Endothelial cell of hepatic sinusoid (primary cell): ENCODE data around the gene IRF7.

Source experiments
- in situ Hi-C: cut with HindIII; loops from 2 replicates; pipeline ENCODE4 v1.10.0; 2017; ENCODE audit warnings: low sequenced_read_pairs

Gene IRF7

GRCh38 chr11:643366-643765, 27.6 kb upstream of the IRF7 start:
- in situ Hi-C loops: no loop called here

DNA sequence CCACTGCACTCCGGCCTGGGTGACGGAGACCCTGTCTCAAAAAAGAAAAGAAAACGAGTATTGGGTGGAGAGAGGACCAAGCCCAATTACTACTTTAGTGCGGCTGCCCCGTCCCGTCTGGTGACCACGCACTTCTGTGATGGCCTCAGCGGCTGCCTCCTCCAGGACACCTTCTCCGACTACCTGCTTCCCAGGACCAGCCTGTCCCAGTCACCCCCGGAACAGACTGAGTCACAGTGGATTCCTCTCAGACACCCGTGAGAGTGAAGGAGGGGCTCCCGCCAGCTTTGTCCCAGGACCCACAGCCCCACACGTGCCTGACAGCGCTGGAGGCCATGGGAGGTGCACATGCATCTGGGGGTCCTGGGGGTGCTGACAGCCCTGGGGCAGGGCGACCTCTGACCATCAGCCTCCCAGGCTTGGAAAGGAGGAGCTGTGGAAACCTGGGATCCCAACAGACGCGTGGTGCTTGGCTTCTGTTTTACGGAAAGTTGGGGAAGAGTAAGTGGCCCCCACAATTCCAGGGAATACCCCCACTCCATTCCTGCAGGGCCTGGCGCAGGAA, 26.1 kb upstream of the IRF7 start:
- in situ Hi-C loops: no loop called here

DNA sequence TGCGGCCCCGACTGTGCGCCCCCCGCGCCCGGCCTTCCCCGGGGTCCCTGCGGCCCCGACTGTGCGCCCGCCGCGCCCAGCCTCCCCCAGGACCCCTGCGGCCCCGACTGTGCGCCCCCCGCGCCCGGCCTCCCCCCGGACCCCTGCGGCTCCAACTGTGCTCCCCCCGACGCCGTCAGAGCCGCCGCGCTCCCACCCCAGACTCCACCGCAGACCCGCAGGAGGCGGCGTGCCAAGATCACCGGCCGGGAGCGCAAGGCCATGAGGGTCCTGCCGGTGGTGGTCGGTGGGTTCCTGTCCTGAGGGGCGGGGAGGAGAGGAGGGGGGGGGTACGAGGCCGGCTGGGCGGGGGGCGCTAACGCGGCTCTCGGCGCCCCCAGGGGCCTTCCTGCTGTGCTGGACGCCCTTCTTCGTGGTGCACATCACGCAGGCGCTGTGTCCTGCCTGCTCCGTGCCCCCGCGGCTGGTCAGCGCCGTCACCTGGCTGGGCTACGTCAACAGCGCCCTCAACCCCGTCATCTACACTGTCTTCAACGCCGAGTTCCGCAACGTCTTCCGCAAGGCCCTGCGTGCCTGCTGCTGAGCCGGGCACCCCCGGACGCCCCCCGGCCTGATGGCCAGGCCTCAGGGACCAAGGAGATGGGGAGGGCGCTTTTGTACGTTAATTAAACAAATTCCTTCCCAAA, 24.4 kb upstream of the IRF7 start:
- in situ Hi-C loops: no loop called here

- in situ Hi-C loops: no loop called here
Observed at GRCh38 chr11:639332-639955, 23.7 kb upstream of the IRF7 start.

DNA sequence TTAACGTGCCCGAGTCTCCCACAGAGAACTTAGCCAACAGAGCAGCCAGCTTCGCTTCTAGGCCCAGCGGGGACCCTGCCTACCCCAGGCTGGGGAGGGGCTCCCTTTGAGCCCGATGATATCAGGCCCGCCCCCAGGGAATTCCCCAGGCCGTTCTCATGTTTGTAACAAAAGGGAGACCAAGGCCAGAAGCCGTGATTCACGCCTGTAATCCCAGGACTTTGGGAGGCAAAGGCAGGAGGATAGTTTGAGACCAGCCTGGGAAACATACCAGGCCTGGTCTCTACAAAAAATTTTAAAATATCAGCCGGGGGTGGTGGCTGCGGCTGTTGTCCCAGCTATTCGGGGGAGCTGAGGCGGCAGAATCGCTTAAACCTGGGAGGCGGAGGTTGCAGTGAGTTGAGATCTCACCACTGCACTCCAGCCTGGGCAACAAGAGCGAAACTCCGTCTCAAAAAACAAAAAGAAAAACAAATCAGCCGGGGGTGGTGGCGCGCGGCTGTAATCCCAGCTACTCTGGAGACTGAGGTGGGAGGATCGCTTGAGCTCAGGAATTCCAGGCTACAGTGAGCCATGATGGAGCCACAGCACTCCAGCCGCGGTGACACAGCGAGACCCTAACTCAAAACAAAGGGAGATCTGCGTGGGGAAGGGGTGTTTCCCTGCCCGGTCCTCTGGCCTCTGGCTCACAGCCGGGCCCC, 23.0 kb upstream of the IRF7 start:
- in situ Hi-C loops: no loop called here

DNA sequence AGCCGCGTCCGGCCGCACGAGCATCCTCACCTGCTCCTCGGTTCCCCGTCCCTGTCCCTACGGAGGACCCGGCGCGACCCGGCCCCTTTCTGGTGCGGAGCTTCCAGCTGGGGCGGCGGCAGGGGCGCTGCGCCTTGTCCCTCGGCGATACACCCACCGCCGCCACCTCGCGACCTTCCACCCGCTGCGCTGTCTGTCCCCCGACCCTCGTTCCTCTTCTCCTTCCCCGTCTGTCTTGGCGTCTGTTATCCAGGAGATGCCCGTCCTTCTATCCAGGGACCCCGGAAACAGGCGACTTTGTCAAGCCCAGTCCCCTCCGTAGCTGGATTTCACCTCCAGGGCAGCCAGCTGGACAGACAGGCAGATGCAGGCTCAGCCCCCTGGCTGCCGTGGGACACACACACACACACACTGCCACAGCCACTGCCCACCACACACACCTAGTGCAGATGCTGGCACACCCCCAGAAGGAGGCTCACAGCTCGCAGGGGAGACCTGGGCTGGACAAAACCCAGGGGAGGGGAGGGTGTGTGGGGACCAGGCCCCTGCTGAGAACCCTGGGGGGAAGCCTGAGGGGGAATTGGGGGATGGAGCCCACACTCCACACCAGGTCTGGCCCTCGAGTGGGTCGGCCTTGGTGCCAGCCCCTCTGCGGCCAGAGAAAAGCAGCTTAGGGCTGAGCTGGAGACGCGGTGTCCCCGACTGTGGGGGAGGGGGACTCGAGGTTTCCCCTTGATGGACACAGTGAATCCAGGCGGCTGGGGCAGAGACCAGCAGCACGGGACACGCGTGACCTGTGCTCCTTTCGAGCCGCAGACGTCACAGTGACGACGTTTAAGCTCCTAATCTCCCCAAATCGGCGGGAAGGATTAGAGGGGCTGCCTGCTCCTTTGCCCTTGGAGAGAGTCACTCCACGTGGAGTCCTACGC, 22.1 kb upstream of the IRF7 start:
- in situ Hi-C loops: no loop called here

- in situ Hi-C loops: no loop called here
Observed at GRCh38 chr11:637333-637592, 21.5 kb upstream of the IRF7 start.

DNA sequence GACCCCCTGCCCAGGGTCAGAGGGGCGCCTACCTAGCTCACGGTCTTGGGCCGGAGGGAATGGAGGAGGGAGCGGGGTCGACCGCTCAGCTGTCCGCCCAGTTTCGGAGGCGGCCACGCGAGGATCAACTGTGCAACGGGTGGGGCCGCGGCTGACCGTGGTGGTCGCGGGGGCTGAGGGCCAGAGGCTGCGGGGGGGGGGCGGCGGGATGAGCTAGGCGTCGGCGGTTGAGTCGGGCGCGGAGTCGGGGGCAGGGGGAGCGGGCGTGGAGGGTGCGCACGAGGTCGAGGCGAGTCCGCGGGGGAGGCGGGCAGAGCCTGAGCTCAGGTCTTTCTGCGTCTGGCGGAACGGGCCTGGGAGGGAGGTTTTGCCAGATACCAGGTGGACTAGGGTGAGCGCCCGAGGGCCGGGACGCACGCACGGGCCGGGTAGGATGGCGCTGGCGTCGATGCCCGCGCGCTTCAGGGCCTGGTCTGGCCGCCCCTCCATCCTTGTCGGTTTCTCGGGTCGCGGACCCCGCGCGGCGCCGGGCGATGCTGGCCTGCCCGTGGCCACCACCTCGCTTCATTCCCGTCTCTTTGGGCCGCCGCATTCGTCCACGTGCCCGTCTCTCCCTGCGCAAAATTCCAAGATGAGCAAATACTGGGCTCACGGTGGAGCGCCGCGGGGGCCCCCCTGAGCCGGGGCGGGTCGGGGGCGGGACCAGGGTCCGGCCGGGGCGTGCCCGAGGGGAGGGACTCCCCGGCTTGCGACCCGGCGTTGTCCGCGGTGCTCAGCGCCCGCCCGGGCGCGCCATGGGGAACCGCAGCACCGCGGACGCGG, 21.0 kb upstream of the IRF7 start, which contains the start of gene DRD4:
TSS of gene DRD4 (plus strand) at position 759 of the 822 bp plus-strand sequence. CDS start at position 795, 36 bp downstream.
- in situ Hi-C loops: no loop called here

DNA sequence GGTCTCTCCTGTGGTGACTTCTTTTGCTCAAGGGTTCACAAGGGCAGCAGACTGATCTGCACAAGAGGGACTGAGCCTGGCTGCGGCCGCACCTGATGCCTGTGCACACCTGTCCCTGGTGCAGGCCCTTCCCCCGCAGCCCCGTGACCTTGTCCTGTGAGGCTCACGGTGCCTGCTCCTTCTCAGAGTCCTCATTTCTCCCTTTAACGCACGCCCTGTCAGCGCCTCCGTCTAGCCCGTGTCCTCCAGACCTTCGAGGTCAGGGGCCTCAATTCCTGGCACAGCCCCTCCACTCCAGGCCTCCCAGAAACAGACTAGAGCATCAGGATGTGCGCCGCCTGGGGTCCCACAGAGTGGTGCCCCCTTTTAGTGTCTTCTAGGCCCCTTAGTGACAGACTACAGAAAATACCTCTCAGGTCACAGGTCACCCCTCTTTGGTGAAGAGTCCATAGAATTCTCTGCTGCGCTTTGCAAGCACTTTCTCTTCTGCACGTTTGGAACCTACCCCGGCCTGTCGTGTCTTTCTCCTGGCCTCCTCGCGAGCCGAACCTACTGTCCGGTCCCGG, 20.3 kb upstream of the IRF7 start:
- in situ Hi-C loops: no loop called here

GRCh38 chr11:630871-631270, 15.1 kb upstream of the IRF7 start:
- in situ Hi-C loops: no loop called here

GRCh38 chr11:629237-629583, 13.5 kb upstream of the IRF7 start:
- in situ Hi-C loops: no loop called here

- in situ Hi-C loops: no loop called here
Observed at GRCh38 chr11:628056-628455, 12.3 kb upstream of the IRF7 start.

DNA sequence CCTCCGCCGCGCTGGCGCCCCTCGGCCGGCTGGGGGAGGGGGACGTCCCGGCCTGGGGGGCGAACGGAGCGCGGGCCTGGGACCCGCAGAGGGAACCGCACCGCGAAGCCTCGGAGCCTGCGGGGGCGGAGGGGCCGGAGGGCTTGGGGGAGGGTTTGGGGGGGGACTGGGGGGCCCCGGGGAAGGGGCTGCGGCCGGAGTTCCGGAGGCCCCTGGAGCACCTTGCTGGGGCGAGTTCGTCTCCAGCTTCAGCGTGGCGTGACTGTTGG, 11.5 kb upstream of the IRF7 start:
- in situ Hi-C loops: no loop called here

DNA sequence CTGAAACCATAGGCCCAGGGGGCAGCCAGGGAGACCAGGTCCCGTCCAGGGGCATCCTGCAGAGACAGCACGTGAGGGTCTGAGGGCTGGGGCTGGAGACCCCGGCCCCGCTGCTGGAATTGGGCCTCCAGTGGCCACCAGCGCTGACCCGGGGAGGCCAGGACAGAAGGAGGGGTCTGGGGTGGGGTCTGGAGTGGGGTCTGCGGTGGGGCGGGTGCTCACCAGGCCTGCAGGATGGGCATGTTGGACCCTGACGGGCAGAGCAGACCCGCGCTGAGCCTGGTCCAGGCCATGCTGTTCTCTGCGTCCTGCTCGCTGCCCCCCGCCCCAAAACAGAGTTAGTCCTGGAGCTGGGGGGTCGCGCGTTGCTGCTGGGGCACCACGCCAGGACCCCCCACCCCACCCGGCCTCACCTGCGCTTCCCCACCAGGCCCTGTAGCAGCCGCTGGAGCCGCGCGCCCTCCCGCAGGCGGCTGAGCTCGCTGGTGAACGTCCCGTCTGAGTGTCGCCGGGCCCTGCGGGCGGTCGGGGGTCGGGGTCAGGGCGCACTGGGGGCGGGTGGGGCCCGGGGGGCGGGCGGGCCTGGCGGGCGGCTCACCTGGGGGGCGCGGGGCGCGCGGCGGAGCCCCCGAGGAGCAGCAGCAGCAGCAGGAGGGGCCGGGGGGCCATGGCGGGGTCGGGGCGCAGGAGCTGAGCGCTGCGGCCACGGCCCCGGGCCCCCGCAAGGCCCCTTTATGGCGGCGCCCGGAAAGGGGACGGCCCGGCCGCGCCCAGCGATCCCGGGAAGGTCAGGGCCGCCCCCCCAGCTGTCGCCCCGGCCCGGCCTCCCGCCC, 10.9 kb upstream of the IRF7 start, which contains the start of gene SCT:
TSS of gene SCT (minus strand) at position 707 of the 833 bp plus-strand sequence. CDS start at position 669, 38 bp downstream.
- in situ Hi-C loops: no loop called here

- in situ Hi-C loops: no loop called here
Observed at GRCh38 chr11:625636-626268, 10.0 kb upstream of the IRF7 start.

DNA sequence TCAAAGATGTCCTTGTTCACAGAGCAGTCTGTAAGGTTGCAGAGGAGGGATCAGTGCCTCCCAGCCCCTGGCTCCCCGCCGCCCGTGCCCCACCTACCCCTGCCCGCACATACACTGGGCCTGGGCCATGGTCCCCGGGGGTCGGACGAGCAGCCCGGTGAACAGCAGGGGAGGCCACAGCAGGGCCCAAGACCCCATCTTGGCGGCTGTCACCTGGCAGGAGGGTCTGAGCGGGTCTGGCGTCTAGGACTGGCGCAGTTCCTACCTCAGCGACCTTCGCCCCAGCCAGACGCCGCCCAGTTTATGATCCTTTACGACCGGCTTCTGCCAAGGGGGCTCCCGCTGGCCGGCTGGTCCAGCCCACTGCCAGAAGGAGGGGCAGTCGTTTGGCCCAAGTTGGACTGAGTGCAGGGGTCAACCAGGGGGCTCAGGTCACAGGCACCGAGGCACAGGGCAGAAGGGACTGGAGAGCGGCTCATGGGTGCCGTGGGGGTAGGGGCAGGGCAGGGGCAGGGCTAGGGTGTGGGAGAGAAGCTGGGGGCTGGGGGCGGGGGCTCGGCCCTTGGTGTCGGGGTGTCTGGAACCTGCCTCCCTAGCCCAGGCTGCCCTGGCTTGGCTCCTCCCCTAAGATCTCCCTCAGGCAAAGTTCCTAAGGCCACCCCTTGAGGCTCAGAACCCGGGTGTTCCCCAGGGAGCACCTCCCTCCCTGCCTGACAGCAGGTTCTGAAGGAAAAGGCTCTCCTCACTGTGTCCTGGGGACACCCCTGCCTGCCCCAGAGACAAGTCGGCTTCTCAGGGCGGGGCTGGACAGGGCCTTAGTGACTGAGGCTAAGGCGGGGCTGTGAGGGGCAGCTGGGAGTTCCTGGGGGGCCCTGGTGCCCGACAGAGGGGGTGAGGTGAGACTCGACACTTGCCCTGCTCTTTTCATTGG, 9.2 kb upstream of the IRF7 start, which contains the start of gene CDHR5:
TSS of gene CDHR5 (minus strand) at position 251 of the 931 bp plus-strand sequence. CDS start at position 198, 53 bp downstream.
- in situ Hi-C loops: no loop called here

DNA sequence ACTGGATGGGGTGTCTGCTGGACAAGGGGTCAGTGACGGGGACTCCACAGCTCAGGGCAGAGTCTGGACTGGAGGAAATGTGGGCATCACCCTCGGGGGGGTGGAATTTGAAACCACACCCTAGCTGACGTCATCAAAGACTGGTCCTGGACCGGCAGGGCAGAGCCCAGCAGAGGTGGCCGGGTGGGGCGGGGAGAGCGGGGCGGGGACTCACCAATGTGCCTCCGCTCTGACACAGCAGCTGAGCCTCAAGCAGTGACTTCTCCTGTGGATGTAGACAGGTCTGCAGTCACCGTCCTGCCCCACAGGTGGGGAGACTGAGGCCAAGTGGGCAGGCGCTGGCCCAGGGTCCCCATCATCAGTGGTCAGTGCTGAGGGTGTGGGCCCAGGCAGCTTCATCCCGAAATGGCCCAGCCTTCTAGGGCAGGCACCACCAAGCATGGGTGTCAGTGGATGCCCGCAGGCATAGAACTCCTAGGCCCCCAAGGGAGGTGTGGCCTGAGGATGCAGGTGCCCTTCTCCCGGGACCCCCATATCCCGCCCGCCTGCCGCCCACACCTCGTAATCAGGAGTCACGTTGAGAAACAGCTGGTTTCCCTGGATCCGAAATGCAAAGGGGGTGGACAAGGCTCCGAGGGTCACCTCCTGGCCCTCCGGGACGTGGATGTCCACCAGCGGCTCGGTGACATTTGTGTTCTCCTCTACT, 8.4 kb upstream of the IRF7 start:
- in situ Hi-C loops: no loop called here
